GM18907 (cell line): ENCODE data around the gene NXPE1.
"Not testable (repeated sequence)": the region's sequence is repeated elsewhere in the genome, so short reads cannot be mapped to it uniquely, and the experiment has no call there.

Experiments
- ATAC-seq: cut with Tn5 transposase; IDR thresholded peaks from one replicate; pipeline ENCODE4 v1.9.1; 2021; ENCODE audit warnings: mild to moderate bottlenecking, moderate library complexity; ENCODE audit not compliant: unreplicated experiment

Gene NXPE1

DNA sequence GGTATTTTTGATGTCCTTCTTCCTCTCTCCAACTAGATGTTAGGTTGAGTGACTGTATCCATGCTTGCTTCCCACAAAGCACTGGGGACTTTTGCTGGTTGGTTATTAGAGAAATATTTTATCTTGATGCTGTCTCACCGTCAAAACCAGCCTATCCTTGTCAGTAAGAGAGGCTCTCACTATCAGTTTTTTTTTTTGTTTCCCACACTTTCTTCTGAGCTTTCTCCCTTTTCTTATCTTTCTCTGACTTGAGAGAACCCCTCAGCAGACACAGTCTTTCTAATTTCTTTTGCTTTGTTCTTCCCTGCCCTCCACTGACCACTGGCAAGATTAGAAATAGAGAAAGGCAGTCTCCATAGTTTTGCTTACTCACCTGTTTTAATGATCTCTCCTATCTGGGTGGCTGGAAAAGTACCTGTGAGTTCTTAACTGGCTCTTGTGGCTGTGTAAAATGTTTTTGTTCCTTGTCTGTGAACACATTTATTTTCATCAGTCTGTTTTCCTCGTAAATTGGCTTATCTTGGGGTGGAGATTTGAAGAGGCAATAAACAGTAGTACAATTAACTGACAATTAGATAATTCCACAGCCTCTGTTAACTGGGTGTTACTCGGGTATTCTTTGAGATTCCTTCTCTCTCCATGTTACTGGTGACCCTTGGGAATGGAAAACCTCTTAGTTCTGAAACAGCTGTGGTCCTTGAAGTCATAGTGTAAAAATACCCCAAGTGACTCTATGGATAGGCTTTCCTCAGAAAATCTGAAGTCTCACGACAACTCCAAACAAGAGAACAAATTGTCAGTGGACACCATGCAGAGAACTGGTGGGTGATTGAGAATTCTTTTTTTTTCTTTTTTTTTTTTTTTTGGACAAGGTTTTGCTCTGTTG is at the start of gene NXPE1:
TSS of gene NXPE1 (minus strand) at position 457 of the 886 bp plus-strand sequence. CDS start 8,680 bp downstream, outside the sequence.
- ATAC-seq, result no peak

DNA sequence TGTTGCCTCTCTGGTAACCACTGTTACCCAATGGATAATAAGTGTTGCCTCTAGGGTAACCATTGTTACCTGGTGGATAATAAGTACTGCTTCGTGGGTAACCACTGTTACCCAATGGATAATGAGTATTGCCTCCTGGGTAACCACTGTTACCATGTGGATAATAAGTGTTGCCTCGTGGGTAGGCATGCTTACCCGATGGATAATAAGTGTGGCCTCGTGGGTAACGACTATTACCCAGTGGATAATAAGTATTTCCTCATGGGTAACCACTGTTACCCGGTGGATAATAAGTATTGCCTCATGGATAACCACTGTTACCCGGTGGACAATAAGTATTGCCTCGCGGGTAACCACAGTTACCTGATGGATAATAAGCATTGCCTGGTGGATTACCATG is 49.7 kb upstream of the NXPE1 start:
- ATAC-seq, result no peak

DNA sequence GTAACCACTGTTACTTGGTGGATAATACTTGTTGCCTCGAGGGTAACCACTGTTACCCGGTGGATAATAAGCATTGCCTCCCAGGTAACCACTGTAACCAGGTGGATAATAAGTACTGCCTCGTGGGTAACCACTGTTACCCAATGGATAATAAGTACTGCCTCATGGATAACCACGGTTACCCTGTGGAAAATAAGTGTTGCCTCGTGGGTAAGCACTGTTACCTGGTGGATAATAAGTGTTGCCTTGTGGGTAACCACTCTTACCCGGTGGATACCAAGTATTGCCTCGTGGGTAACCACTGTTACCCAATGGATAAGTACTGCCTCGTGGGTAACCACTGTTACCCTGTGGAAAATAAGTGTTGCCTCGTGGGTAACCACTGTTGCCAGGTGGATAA is 48.9 kb upstream of the NXPE1 start:
- not testable (repeated sequence) for ATAC-seq

DNA sequence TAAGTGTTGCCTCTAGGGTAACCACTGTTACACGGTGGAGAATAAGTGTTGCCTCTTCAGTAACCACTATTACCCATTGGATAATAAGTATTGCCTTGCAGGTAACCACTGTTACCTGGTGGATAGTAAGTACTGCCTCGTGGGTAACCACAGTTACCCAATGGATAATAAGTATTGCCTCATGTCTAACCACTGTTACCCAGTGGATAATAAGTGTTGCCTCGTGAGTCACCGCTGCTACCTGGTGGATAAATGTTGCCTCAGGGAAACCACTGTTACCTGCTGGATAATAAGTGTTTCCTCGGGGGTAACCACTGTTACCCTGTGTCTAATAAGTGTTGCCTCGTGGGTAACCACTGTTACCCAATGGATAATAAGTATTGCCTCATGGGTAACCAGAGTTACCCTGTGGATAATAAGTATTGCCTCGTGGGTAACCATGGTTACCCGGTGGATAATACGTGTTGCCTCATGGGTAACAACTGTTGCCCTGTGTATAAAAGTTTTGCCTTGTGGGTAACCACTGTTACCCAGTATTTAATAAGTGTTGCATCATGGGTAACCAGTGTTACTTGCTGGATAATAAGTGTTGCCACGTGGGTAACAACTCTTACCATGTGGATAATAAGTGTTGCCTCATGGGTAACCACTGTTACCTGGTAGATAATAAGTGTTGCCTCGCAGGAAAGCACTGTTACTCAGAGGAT is 48.2 kb upstream of the NXPE1 start:
- ATAC-seq, result no peak

DNA sequence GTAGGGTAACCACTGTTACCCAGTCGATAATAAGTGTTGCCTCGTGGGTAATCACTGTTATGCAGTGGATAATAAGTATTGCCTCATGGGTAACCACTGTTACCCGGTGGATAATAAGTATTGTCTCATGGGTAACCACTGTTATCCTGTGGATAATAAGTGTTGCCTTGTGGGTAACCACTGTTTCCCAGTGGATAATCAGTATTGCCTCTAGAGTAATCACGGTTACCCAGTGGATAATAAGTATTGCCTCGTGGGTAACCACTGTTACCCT is 47.1 kb upstream of the NXPE1 start:
- ATAC-seq, result not testable (repeated sequence)

DNA sequence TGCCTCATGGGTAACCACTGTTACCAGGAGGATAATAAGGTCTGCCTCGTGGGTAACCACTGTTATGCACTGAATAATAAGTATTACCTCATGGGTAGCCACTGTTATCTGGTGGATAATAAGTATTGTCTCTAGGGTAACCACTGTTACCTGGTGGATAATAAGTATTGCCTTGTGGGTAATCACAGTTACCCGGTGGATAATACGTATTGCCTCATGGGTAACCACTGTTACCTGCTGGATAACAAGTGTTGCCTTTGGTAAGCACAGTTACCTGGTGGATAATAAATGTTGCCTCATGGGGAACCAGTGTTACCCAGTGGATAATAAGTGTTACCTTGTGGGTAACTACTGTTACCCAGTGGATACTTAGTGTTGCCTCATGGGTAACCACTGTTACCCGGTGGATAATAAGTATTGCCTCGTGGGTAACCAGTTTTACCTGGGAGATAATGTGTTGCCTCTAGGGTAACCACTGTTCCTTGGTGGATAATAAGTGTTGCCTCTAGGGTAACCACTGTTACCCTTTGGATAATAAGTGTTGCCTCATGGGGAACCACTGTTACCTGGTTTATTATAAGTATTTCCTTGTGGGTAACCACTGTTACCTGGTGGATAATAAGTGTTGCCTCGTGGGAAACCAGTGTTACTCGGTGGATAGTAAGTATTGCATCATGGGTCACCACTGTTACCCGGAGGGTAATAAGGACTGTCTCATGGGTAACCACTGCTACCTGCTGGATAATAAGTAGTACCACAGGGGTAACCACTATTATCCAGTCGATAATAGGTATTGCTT is 46.5 kb upstream of the NXPE1 start:
- ATAC-seq, result peak; percentile 33

DNA sequence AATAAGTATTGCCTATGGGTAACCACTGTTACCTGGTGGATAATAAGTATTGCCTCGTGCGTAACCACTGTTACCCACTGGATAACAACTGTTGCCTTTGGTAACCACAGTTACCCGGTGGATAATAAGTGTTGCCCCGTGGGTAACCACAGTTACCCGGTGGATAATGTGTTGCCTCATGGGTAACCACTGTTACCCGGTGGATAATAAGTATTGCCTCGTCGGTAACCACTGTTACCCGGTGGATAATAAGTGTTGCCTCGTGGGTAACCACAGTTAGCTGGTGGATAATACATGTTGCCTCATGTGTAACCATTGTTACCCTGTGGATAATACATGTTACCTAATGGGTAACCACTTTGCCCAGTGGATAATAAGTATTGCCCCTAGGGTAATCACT is 45.7 kb upstream of the NXPE1 start:
- no peak for ATAC-seq

DNA sequence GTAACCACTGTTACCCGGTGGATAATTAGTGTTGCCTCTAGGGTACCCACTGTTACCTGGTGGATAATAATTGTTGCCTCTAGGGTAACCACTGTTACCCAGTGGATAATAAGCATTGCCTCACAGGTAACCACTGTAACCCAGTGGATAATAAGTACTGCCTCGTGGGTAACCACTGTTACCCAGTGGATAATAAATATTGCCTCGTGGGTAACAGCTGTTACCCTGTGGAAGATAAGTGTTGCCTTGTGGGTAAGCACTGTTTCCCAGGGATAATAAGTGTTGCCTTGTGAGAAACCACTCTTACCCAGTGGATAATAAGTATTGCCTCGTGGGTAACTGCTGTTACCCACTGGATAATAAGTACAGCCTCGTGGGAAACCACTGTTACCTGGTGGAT is 45.2 kb upstream of the NXPE1 start:
- no peak for ATAC-seq

DNA sequence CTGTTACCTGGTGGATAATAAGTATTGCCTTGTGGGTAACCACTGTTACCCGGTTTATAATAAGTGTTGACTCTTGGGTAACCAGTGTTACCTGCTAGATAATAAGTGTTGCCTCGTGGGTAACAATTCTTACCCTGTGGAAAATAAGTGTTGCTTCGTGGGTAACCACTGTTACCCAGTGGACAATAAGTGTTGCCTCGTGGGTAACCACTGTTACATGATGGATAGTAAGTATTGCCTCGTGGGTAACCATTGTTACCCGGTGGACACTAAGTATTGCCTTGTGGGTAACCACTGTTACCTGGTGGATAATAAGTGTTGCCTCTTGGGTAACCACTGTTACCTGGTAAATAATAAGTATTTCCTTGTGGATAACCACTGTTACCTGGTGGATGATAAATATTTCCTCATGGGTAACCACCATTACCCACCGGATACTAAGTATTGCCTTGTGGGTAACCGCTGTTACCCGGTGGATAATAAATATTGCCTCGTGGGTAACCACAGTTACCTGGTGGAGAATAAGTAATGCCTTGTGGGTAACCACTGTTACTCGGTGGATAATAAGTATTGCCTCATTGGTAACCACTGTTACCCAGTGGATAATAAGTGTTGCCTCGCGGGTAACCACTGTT is 44.6 kb upstream of the NXPE1 start:
- ATAC-seq, result no peak

DNA sequence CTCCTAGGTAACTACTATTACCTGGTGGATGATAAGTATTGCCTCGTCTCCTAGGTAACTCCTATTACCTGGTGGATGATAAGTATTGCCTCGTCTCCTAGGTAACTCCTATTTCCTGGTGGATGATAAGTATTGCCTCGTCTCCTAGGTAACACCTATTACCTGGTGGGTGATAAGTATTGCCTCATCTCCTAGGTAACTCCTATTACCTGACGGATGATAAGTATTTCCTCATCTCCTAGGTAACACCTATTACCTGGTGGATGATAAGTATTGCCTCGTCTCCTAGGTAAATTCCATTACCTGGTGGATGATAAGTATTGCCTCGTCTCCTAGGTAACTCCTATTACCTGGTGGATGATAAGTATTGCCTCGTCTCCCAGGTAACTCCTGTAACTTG is 43.5 kb upstream of the NXPE1 start:
- ATAC-seq, result not testable (repeated sequence)

DNA sequence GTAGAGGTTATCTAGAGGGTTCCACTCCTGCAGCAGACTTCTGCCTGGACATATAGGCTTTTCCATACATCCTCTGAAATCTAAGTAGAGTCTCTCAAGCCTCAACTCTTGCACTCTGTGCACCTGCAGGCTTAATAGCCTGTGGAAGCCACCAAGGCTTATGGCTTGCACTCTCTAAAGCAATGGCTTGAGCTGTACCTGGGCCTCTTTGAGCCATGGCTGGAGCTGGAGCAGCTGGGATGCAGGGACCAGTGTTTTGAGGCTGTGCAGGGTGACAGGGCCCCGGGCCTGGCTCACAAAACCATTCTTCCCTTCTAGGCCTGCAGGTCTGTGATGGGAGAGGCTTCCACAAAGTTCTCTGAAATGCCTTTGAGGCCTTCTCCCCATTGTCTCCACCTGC is 38.8 kb upstream of the NXPE1 start:
- peak; percentile 46 for ATAC-seq

DNA sequence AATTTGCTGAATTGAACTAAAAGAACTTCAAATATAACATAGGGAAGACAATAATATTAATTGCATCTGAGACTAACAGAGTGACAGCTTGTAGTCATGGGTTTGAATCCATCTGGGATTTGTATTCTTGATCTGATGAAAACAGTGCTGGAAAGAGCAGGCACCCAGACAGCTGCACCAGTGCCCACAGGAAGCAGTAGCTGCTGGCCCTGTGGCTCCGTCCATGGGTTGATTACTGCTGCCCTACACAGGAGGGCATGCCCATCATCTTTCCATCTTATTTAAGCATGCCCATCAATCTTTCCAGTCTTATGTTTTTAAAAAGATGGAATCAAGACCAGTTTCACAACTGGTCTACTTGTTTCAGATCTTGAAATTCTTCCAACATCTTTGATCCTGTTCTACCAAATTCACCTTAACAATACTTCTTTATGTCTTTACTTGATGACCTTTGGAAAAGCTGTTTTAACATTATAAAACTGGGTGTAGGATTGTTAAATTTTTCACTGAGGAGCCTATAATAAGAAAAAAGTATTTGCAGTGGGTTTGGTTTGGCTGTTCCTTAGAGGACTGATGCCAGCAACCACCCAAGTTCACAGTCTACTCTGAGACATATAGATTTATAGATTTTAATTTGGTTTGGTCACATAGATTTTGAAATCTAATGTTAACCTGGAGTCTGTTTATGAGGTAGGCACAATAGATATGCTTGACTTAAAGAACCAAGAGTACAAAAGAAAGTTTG is 36.7 kb upstream of the NXPE1 start:
- no peak for ATAC-seq

DNA sequence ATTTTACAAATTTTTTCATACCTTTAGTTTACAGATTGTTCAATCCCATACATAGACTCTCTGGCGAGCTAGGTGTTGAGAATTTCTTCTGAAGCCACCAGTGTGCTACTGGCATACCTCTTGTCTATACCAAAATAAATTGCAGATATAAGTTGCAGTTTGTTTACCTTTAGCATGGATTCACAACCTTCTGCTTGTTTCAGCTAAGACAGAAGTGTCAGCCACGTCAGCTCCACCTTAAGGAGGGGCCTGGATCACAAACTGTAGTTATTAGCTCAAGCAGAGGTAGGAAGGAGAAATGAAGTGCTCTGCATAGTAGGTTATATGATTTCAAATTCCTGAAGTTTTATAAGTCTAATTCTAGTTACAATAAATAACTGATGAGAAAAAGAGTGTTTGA is 35.9 kb upstream of the NXPE1 start, which contains the start of gene NXPE4:
TSS of gene NXPE4 (minus strand) at position 216 of the 400 bp plus-strand sequence. CDS start 1,027 bp downstream, outside the sequence.
- ATAC-seq, result no peak

DNA sequence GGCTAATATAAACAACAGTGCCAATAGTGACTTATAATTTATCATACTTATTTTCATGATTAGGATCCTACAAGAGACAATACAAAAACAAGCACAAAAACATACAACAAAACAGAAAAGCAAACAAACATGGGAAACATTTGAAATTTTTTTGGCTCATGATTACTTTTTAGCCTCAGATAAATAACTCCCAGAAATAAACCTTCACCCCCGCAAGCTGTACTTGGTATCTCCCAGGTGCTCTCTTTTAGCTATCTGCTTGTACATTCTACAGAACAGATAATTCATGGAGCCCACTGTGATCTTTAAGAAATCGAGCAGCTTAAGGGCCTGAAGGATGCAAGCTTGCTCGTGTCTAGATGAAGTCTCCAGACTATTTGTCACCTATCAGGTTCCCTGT is 35.0 kb upstream of the NXPE1 start:
- ATAC-seq, result no peak

DNA sequence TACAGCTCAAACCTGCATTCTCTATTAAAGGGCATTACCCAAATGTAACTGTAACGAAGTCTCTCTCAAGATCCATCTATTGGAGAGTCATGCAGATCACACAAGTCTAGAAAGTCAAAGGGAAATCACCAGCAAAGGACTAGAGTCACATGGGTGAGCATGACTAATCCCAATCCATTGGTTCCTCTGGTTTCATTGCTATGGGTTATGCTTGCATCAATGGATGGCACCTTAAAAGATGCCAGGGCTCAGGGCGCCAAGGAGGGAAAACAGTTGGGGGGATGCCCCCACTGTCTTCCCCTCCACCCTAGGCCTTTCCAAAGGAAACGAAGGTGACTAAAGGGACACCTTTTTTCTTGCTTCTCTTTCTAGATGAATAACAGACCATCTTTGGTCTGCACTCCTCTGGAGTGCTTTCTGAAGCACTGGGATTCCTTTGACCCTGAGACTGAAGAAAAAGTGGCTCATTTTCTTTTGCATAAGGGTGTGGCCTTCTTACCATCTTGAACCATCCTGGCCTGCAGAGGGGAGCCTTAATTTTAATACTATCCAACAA is 27.8 kb upstream of the NXPE1 start:
- ATAC-seq, result no peak

DNA sequence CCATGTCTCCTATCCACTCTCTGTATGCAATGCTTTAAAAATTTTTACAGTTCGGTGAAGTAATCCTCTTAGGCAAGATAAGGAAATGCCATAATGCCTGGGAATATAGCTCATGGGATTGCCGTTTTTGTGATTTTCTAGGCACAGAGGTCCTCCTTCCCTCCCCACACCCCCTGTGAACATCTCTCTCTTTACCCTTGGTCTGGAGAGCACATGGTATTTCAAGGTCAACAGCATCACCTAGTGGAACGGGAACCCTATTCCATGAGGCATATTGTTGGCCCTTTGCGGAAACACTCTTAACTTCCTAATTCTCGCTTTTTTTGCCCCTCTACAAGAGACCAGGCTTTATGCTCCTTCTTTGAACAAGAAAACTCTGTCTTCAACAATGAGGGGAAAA is 27.1 kb upstream of the NXPE1 start:
- ATAC-seq, result no peak

DNA sequence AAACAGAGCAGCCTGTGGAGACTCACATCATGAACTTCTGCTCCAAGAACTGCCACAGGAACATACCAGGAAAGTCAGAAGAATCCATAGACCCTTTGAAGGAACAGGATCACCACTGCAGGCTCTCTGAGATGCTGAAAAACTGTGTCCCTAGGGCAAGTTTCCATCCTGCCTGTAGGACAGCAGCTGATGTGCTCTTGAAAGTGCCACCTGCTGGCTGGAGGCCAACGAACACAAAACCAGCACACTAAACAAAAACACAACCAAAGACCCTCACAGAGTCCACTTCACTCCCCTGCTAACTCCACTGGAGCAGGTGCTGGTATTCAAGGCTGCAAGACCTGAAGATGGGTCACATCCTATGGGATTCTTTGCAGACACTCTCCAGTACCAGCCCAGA is 12.0 kb upstream of the NXPE1 start:
- ATAC-seq, result no peak

DNA sequence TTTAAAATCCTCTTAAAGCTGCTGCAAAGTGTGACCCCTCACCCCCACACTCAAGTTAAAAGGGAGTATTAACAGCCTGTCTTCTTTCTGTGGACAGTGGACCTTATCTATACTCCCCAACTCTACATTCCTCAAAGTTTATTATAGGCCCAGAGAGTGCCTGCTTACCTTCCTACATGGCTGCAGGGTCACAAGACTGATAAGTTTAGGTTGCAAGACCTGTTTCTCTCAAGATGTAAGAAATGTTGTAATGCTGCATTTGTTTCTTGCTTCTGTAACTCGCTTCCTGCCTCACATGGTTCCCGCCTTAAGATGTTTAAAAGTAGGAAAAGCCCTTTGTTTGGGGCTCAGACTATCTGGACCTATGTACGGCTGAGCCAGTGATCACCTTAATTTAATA is 10.1 kb upstream of the NXPE1 start:
- no peak for ATAC-seq

DNA sequence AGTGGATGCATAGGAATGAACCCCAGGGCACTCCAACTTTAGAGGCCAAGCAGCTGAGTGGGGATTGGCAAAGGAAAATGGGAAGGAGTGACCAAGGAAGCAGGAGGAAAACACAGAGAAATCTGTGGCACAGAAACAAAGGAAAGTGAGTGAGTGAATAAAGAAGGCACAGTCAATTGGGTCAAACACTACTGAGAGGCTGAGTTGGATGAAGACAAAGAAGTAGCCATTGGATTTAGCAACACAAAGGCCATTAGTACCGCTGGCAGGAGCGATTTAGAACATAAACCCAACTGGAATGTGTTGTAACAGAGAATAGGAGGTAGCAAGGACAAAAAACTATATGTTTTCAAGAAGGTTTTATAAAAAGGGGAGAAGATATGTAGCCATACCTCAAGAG is 6.6 kb upstream of the NXPE1 start:
- no peak for ATAC-seq

DNA sequence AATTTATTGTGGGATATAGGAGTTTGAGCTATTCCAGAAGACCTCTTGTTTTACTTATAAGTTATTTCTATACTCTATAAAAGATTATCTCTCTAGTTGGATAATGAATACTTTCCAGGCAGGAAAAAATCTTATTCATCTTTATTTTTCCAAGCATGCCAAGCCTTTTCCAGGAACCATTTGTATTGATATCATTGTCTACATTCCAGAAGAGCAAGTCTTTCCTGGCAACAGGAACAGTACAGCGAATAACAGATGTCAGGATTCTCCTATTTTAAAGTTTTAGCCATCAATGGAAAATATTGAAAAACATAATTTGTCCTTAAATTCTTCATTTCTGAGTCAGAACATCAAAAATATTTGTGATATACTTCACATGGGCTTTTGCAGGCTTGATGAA is 5.2 kb upstream of the NXPE1 start:
- no peak for ATAC-seq
